KMS-11 (cell line): ENCODE measurements around the gene DSG2.

Experiments
- H2AFZ ChIP-seq: fragments of 200-600 bp; sonication (generic); 2 replicates; pipeline ENCODE4 v1.6.1; 2016; ENCODE audit warnings: antibody characterized with exemption, mixed run types, low read depth
- H3K27ac ChIP-seq: fragments of 200-600 bp; sonication (generic); 2 replicates; pipeline ENCODE4 v1.6.1; 2016; ENCODE audit warnings: mild to moderate bottlenecking, mixed run types
- H3K27me3 ChIP-seq: fragments of 200-600 bp; sonication (generic); 2 replicates; pipeline ENCODE4 v1.6.1; 2017; ENCODE audit warnings: mild to moderate bottlenecking, low read depth, mixed run types, moderate library complexity; ENCODE audit not compliant: insufficient read depth
- H3K36me3 ChIP-seq: fragments of 200-600 bp; sonication (generic); 2 replicates; pipeline ENCODE4 v1.6.1; 2017; ENCODE audit warnings: mild to moderate bottlenecking, mixed run types; ENCODE audit not compliant: insufficient read depth
- H3K4me1 ChIP-seq: fragments of 200-600 bp; sonication (generic); 2 replicates; pipeline ENCODE4 v1.6.1; 2016; ENCODE audit warnings: mild to moderate bottlenecking, low read depth, mixed run types; ENCODE audit not compliant: poor library complexity, severe bottlenecking
- H3K4me2 ChIP-seq: fragments of 200-600 bp; sonication (generic); 2 replicates; pipeline ENCODE4 v1.7.0; 2016; ENCODE audit warnings: mild to moderate bottlenecking, mixed run types
- H3K4me3 ChIP-seq: fragments of 200-600 bp; sonication (generic); IDR thresholded peaks from 2 replicates; pipeline ENCODE4 v1.6.1; 2017; ENCODE audit warnings: low read depth, low read length, mixed read lengths; ENCODE audit not compliant: insufficient read depth
- H3K79me2 ChIP-seq: fragments of 200-600 bp; sonication (generic); 2 replicates; pipeline ENCODE4 v1.6.1; 2016; ENCODE audit warnings: low read depth, mixed run types; ENCODE audit not compliant: insufficient read depth
- H3K9ac ChIP-seq: fragments of 200-600 bp; sonication (generic); 2 replicates; pipeline ENCODE4 v1.6.1; 2016; ENCODE audit warnings: mild to moderate bottlenecking, mixed run types
- H4K20me1 ChIP-seq: fragments of 200-600 bp; sonication (generic); 2 replicates; pipeline ENCODE4 v1.6.1; 2016; ENCODE audit warnings: mild to moderate bottlenecking, mixed run types; ENCODE audit not compliant: insufficient read depth
- CTCF ChIP-seq: fragments of 200-600 bp; sonication (generic); conservative IDR thresholded peaks from 2 replicates; pipeline ENCODE4 v1.6.1; 2017; ENCODE audit warnings: low read depth, mild to moderate bottlenecking, antibody characterized with exemption, low read length, moderate library complexity, mixed read lengths

DSG2 gene

GRCh38 chr18:31562726-31563125 is 64.7 kb downstream of the DSG2 start:
- Histone ChIP-seq H3K36me3 (no peaks in the 10 kb centered on the region), H3K4me2 (no peak overlapping the region), H4K20me1 (no peaks in the 10 kb centered on the region), H3K4me1 (no peaks in the 10 kb centered on the region), H2AFZ (no peak overlapping the region), H3K4me3 (no peak overlapping the region), H3K27ac (no peak overlapping the region), H3K79me2 (no peaks in the 10 kb centered on the region), H3K27me3 (no peaks in the 10 kb centered on the region), H3K9ac (no peak overlapping the region)
- no peak for TF ChIP-seq CTCF

GRCh38 chr18:31563778-31564177 is 65.8 kb downstream of the DSG2 start:
- no peak overlapping the region for H2AFZ ChIP-seq
- no peak overlapping the region for H3K27ac ChIP-seq
- no peak overlapping the region for H3K4me3 ChIP-seq
- H3K36me3 ChIP-seq, result no peaks in the 10 kb centered on the region
- H4K20me1 ChIP-seq, result no peaks in the 10 kb centered on the region
- no peaks in the 10 kb centered on the region for H3K4me1 ChIP-seq
- no peak overlapping the region for H3K9ac ChIP-seq
- H3K79me2 ChIP-seq, result no peaks in the 10 kb centered on the region
- H3K27me3 ChIP-seq, result no peaks in the 10 kb centered on the region
- peak; percentile 17; the same call in 1 of the 2 replicates for TF ChIP-seq CTCF
- H3K4me2 ChIP-seq, result no peak overlapping the region

GRCh38 chr18:31565345-31565744 is 67.4 kb downstream of the DSG2 start:
- no peak overlapping the region for H3K4me3 ChIP-seq
- no peak overlapping the region for H3K9ac ChIP-seq
- H3K4me2 ChIP-seq, result no peak overlapping the region
- TF ChIP-seq CTCF, result no peak
- no peak overlapping the region for H2AFZ ChIP-seq
- H3K27ac ChIP-seq, result no peak overlapping the region
- H3K4me1 ChIP-seq, result no peaks in the 10 kb centered on the region
- no peaks in the 10 kb centered on the region for H3K27me3 ChIP-seq
- no peaks in the 10 kb centered on the region for H3K79me2 ChIP-seq
- H3K36me3 ChIP-seq, result no peaks in the 10 kb centered on the region
- H4K20me1 ChIP-seq, result no peaks in the 10 kb centered on the region

GRCh38 chr18:31565782-31566512 is 68.0 kb downstream of the DSG2 start:
- Histone ChIP-seq H2AFZ (no peak overlapping the region), H3K4me3 (no peak overlapping the region), H3K4me1 (no peaks in the 10 kb centered on the region), H3K27ac (no peak overlapping the region), H3K36me3 (no peaks in the 10 kb centered on the region), H4K20me1 (no peaks in the 10 kb centered on the region), H3K4me2 (no peak overlapping the region), H3K9ac (no peak overlapping the region), H3K79me2 (no peaks in the 10 kb centered on the region), H3K27me3 (no peaks in the 10 kb centered on the region)
- no peak for TF ChIP-seq CTCF
